Neuronal stem cell (in vitro differentiated cells): ENCODE results near the gene LTC4S.

ENCODE experiments used
- DNase-seq: peaks from one replicate; pipeline ENCODE4 v3.0.0-alpha.2; 2013; ENCODE audit warnings: low spot score
- H2AFZ ChIP-seq: one replicate; pipeline ENCODE4 v1.6.1; 2013; ENCODE audit warnings: mild to moderate bottlenecking, low read length, inconsistent platforms
- H2AK5ac ChIP-seq: 2 replicates; pipeline ENCODE4 v1.6.1; 2013; ENCODE audit warnings: low read depth, mild to moderate bottlenecking, inconsistent platforms, low read length, moderate library complexity, mixed read lengths
- H2BK120ac ChIP-seq: 2 replicates; pipeline ENCODE4 v1.6.1; 2013; ENCODE audit warnings: low read depth, mild to moderate bottlenecking, inconsistent platforms, low read length, moderate library complexity, mixed read lengths
- H2BK12ac ChIP-seq: one replicate; pipeline ENCODE4 v1.6.1; 2013; ENCODE audit warnings: low read length, inconsistent platforms
- H2BK15ac ChIP-seq: 2 replicates; pipeline ENCODE4 v1.6.1; 2013; ENCODE audit warnings: mild to moderate bottlenecking, low read length, inconsistent platforms, mixed read lengths
- H2BK5ac ChIP-seq: one replicate; pipeline ENCODE4 v1.6.1; 2013; ENCODE audit warnings: inconsistent platforms, mild to moderate bottlenecking, low read length, moderate library complexity
- H3K14ac ChIP-seq: one replicate; pipeline ENCODE4 v1.6.1; 2013; ENCODE audit warnings: low read length, inconsistent platforms
- H3K18ac ChIP-seq: 2 replicates; pipeline ENCODE4 v1.6.1; 2013; ENCODE audit warnings: low read length, inconsistent platforms
- H3K23ac ChIP-seq: 2 replicates; pipeline ENCODE4 v1.6.1; 2013; ENCODE audit warnings: low read depth, mild to moderate bottlenecking, mixed read lengths, low read length, inconsistent platforms; ENCODE audit not compliant: poor library complexity
- H3K27ac ChIP-seq: replicated peaks from 3 replicates; pipeline ENCODE4 v1.5.1; 2013; ENCODE audit warnings: low read length, inconsistent platforms
- H3K27me3 ChIP-seq, 3 experiments: 2 replicates each; pipeline ENCODE4 v1.6.1; 2013; ENCODE audit warnings: low read length in 3 of 3, mild to moderate bottlenecking in 2 of 3, inconsistent platforms in 1 of 3, low read depth in 1 of 3, mixed read lengths in 1 of 3, moderate library complexity in 1 of 3; ENCODE audit not compliant: control insufficient read depth in 3 of 3, insufficient read depth in 3 of 3
- H3K36me3 ChIP-seq, 2 donors: replicated peaks in 1 of 2; 2 replicates each; pipeline ENCODE4 v1.6.1; 2013; ENCODE audit warnings: low read length in 2 of 2; ENCODE audit not compliant: control insufficient read depth in 2 of 2, insufficient read depth in 2 of 2
- H3K4ac ChIP-seq: 2 replicates; pipeline ENCODE4 v1.6.1; 2013; ENCODE audit warnings: inconsistent platforms, mild to moderate bottlenecking, low read length, moderate library complexity
- H3K4me1 ChIP-seq, 2 donors: 1 replicate in 1 of 2; 2 replicates in 1 of 2; pipeline ENCODE4 v1.6.1; 2013; ENCODE audit warnings: low read length in 2 of 2, low read depth in 1 of 2; ENCODE audit not compliant: control insufficient read depth in 2 of 2, insufficient read depth in 1 of 2
- H3K4me2 ChIP-seq: one replicate; pipeline ENCODE4 v1.6.1; 2013; ENCODE audit warnings: mild to moderate bottlenecking, low read length, inconsistent platforms; ENCODE audit not compliant: insufficient read depth, poor library complexity, severe bottlenecking
- H3K4me3 ChIP-seq, 2 donors: 2 replicates each; pipeline ENCODE4 v1.5.1; 2013; ENCODE audit warnings: low read length in 2 of 2, mild to moderate bottlenecking in 2 of 2, inconsistent platforms in 1 of 2, moderate library complexity in 1 of 2
- H3K79me1 ChIP-seq: one replicate; pipeline ENCODE4 v1.6.1; 2013; ENCODE audit warnings: low read depth, mild to moderate bottlenecking, inconsistent platforms, low read length, moderate library complexity
- H3K9ac ChIP-seq: one replicate; pipeline ENCODE4 v1.6.1; 2013; ENCODE audit warnings: mild to moderate bottlenecking, low read depth, low read length, inconsistent platforms; ENCODE audit not compliant: poor library complexity
- H3K9me3 ChIP-seq, 2 donors: replicated peaks in 1 of 2; 2 replicates each; pipeline versions ENCODE3 to v1.6.1; 2013; ENCODE audit warnings: low read length in 2 of 2, mild to moderate bottlenecking in 2 of 2, inconsistent platforms in 1 of 2, low read depth in 1 of 2, mixed read lengths in 1 of 2, moderate library complexity in 1 of 2; ENCODE audit not compliant: control insufficient read depth in 2 of 2, insufficient read depth in 1 of 2
- H4K8ac ChIP-seq: one replicate; pipeline ENCODE4 v1.6.1; 2013; ENCODE audit warnings: low read depth, mild to moderate bottlenecking, inconsistent platforms, low read length, moderate library complexity
- H4K91ac ChIP-seq: one replicate; pipeline ENCODE4 v1.6.1; 2013; ENCODE audit warnings: low read length, low read depth, mild to moderate bottlenecking, inconsistent platforms; ENCODE audit not compliant: poor library complexity
- WGBS, 2 donors: extraction: QIAGEN DNeasy Blood & Tissue Kit; methylation state at CpG; one replicate each; pipeline ENCODE4 v1.1.7; 2013; ENCODE audit warnings: missing lambda C conversion rate in 2 of 2, mixed read lengths in 1 of 2; ENCODE audit not compliant: insufficient read length in 2 of 2, insufficient replicate concordance in 1 of 2; ENCODE audit errors: extremely low coverage in 2 of 2; 5-methylcytosine and 5-hydroxymethylcytosine counted together

The LTC4S gene

GRCh38 chr5:179797741-179798140 is 4.0 kb downstream of the LTC4S start:
- no peak overlapping the region for H3K27ac ChIP-seq
- H2BK15ac ChIP-seq, result no peak overlapping the region
- H2BK5ac ChIP-seq, result peak overlapping the region; percentile 39
- no peak overlapping the region for H2BK120ac ChIP-seq
- no peak overlapping the region for H4K8ac ChIP-seq
- DNase-seq, result no peak
- no peak overlapping the region for H3K4ac ChIP-seq
- no peak overlapping the region for H3K4me3 ChIP-seq
- peaks cover 26 to 58% of the 10 kb centered on the region in 2 donors for H3K36me3 ChIP-seq
- H3K23ac ChIP-seq, result no peak overlapping the region
- H2AFZ ChIP-seq, result no peak overlapping the region
- no peak overlapping the region for H2BK12ac ChIP-seq
- H3K4me2 ChIP-seq, result no peak overlapping the region
- WGBS, 2 donors, result no CpG with 5 or more reads among the region's 30 CpGs
- H4K91ac ChIP-seq, result no peak overlapping the region
- H3K4me1 ChIP-seq, result peaks cover 3 to 12% of the 10 kb centered on the region in 2 donors
- peaks cover 0 to 4% of the 10 kb centered on the region in 2 donors for H3K9me3 ChIP-seq
- H2AK5ac ChIP-seq, result no peak overlapping the region
- peaks cover 0 to 8% (median 0%) of the 10 kb centered on the region in 3 experiments for H3K27me3 ChIP-seq
- peak overlapping the region; percentile 21 for H3K14ac ChIP-seq
- no peak overlapping the region for H3K18ac ChIP-seq
- H3K9ac ChIP-seq, result no peak overlapping the region
- peaks cover 8% of the 10 kb centered on the region for H3K79me1 ChIP-seq

- peaks cover 6% of the 10 kb centered on the region for H3K79me1 ChIP-seq
- H3K4me3 ChIP-seq, result no peak overlapping the region
- no peak overlapping the region for H3K23ac ChIP-seq
- peaks cover 0 to 4% of the 10 kb centered on the region in 2 donors for H3K9me3 ChIP-seq
- H2BK12ac ChIP-seq, result no peak overlapping the region
- H3K4ac ChIP-seq, result no peak overlapping the region
- H2AFZ ChIP-seq, result no peak overlapping the region
- H2BK5ac ChIP-seq, result peak overlapping the region; percentile 39
- peaks cover 26 to 59% of the 10 kb centered on the region in 2 donors for H3K36me3 ChIP-seq
- H4K8ac ChIP-seq, result no peak overlapping the region
- H3K4me2 ChIP-seq, result no peak overlapping the region
- no peak overlapping the region for H4K91ac ChIP-seq
- no peak overlapping the region for H3K14ac ChIP-seq
- no peak overlapping the region for H3K27ac ChIP-seq
- no peak overlapping the region for H3K9ac ChIP-seq
- H3K27me3 ChIP-seq, result peaks cover 0 to 8% (median 0%) of the 10 kb centered on the region in 3 experiments
- H2BK15ac ChIP-seq, result no peak overlapping the region
- no peak for DNase-seq
- WGBS, 2 donors, result no CpG with 5 or more reads among the region's 23 CpGs
- no peak overlapping the region for H2BK120ac ChIP-seq
- H3K18ac ChIP-seq, result no peak overlapping the region
- peaks cover 6 to 17% of the 10 kb centered on the region in 2 donors for H3K4me1 ChIP-seq
- H2AK5ac ChIP-seq, result no peak overlapping the region
Measured at GRCh38 chr5:179798144-179798770, 4.5 kb downstream of the LTC4S start.

GRCh38 chr5:179798771-179799643 is 5.2 kb downstream of the LTC4S start:
- no peak overlapping the region for H2BK5ac ChIP-seq
- H2AFZ ChIP-seq, result no peak overlapping the region
- peaks cover 8% of the 10 kb centered on the region for H3K79me1 ChIP-seq
- no peak overlapping the region for H3K14ac ChIP-seq
- no peak overlapping the region for H3K4ac ChIP-seq
- WGBS, 2 donors, result no CpG with 5 or more reads among the region's 36 CpGs
- no peak overlapping the region for H4K8ac ChIP-seq
- no peak overlapping the region for H3K27ac ChIP-seq
- no peak for DNase-seq
- peak overlapping the region; percentile 10 for H2BK12ac ChIP-seq
- H2BK120ac ChIP-seq, result no peak overlapping the region
- no peak overlapping the region for H2AK5ac ChIP-seq
- H3K4me3 ChIP-seq, result peak overlapping the region in 1 of 2 donors; percentile 10
- no peak overlapping the region for H3K4me2 ChIP-seq
- H3K9ac ChIP-seq, result peak overlapping the region; percentile 60
- no peak overlapping the region for H4K91ac ChIP-seq
- H3K4me1 ChIP-seq, result peaks cover 13 to 24% of the 10 kb centered on the region in 2 donors
- no peak overlapping the region for H2BK15ac ChIP-seq
- H3K18ac ChIP-seq, result peak overlapping the region; percentile 11
- peaks cover 0 to 4% of the 10 kb centered on the region in 2 donors for H3K9me3 ChIP-seq
- peaks cover 26 to 59% of the 10 kb centered on the region in 2 donors for H3K36me3 ChIP-seq
- peaks cover 0 to 8% (median 0%) of the 10 kb centered on the region in 3 experiments for H3K27me3 ChIP-seq
- peak overlapping the region; percentile 43 for H3K23ac ChIP-seq

GRCh38 chr5:179799644-179799973 is 5.8 kb downstream of the LTC4S start:
- no peak overlapping the region for H2BK5ac ChIP-seq
- no peak overlapping the region for H3K9ac ChIP-seq
- no peak overlapping the region for H3K27ac ChIP-seq
- no peak overlapping the region for H3K4ac ChIP-seq
- H3K18ac ChIP-seq, result peak overlapping the region; percentile 11
- no peak overlapping the region for H2BK120ac ChIP-seq
- H3K23ac ChIP-seq, result peak overlapping the region; percentile 68
- peaks cover 0 to 8% (median 0%) of the 10 kb centered on the region in 3 experiments for H3K27me3 ChIP-seq
- DNase-seq, result no peak
- no peak overlapping the region for H3K4me2 ChIP-seq
- no peak overlapping the region for H2AFZ ChIP-seq
- H2BK15ac ChIP-seq, result no peak overlapping the region
- peaks cover 0 to 4% of the 10 kb centered on the region in 2 donors for H3K9me3 ChIP-seq
- H2AK5ac ChIP-seq, result no peak overlapping the region
- H2BK12ac ChIP-seq, result peak overlapping the region; percentile 75
- H4K91ac ChIP-seq, result no peak overlapping the region
- no peak overlapping the region for H3K14ac ChIP-seq
- peaks cover 8% of the 10 kb centered on the region for H3K79me1 ChIP-seq
- H3K36me3 ChIP-seq, result peaks cover 26 to 59% of the 10 kb centered on the region in 2 donors
- no peak overlapping the region for H4K8ac ChIP-seq
- no CpG with 5 or more reads among the region's 5 CpGs for WGBS, 2 donors
- no peak overlapping the region for H3K4me3 ChIP-seq
- peaks cover 14 to 26% of the 10 kb centered on the region in 2 donors for H3K4me1 ChIP-seq
